ENCODE measurements around the gene RPL36. TPM values are rescaled to one million over a fixed set of nuclear protein-coding genes. Genes with fewer than 3 reads are reported as not detected.

The RPL36 gene
- total and polyA plus RNA-seq, 7 donors: 440 to 814 (median 572) TPM

DNA sequence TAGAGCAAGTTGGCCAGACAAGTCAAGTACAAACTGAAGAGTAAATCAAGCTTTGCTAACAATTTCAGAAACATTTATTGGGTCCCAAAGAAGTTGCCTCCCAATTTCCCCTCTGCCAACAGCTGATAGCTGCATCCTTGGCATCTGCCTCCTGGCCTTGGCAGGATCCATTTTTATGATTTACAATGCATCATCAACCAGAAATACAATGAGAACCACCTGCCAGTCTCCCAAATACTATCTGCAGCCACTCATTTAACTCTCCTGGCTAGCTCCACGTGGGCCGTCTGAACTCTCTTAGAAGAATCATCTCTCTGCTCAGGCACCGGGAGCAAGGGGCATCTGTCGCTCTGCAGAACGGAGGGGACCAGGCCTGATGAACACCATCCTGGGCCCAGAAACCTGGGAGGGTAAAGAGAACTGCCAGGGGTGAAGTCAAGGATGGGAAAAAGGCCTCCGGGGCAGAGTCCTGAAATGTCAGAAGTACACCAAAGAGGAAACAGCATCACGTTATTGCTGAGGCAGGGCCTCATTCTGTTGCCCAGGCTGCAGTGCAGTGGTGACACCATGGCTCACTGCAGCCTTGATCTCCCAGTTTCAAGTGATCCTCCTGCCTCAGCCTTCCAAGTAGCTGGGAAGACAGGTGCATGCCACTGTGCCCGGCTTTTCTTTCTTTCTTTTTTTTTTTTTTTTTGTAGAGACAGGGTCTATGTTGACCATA lies 27.3 kb downstream of the RPL36 start:
- intact Hi-C loops (cut with DNase I): loop anchor here in 1 of 2 donors (5.0 kb wide), 1 partner anchor 95 kb away; the partner anchor contains the start of genes SAFB and SAFB2
- Histone ChIP-seq H3K4me3 (no peak overlapping the region), H3K36me3 (ENCODE audit: insufficient read depth in 1 of 2, low read depth in 1 of 2) (peaks cover 4 to 25% of the 10 kb centered on the region in 2 donors), H3K27me3 (ENCODE audit: insufficient read depth in 3 of 3, low read length in 2 of 3) (no peaks in the 10 kb centered on the region), H3K27ac (peak overlapping the region; percentile 99), H3K9me3 (no peaks in the 10 kb centered on the region), H3K4me1 (peaks cover 20% of the 10 kb centered on the region)
- WGBS, 3 donors: 65 to 69% (median 65%) methylated on average over 8 of the region's 8 CpGs
- TF ChIP-seq, protein P1, sequence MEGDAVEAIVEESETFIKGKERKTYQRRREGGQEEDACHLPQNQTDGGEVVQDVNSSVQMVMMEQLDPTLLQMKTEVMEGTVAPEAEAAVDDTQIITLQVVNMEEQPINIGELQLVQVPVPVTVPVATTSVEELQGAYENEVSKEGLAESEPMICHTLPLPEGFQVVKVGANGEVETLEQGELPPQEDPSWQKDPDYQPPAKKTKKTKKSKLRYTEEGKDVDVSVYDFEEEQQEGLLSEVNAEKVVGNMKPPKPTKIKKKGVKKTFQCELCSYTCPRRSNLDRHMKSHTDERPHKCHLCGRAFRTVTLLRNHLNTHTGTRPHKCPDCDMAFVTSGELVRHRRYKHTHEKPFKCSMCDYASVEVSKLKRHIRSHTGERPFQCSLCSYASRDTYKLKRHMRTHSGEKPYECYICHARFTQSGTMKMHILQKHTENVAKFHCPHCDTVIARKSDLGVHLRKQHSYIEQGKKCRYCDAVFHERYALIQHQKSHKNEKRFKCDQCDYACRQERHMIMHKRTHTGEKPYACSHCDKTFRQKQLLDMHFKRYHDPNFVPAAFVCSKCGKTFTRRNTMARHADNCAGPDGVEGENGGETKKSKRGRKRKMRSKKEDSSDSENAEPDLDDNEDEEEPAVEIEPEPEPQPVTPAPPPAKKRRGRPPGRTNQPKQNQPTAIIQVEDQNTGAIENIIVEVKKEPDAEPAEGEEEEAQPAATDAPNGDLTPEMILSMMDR (IDR thresholded peaks at IDR 0.05): no peak
- ATAC-seq (no peak), DNase-seq (no peak)

DNA sequence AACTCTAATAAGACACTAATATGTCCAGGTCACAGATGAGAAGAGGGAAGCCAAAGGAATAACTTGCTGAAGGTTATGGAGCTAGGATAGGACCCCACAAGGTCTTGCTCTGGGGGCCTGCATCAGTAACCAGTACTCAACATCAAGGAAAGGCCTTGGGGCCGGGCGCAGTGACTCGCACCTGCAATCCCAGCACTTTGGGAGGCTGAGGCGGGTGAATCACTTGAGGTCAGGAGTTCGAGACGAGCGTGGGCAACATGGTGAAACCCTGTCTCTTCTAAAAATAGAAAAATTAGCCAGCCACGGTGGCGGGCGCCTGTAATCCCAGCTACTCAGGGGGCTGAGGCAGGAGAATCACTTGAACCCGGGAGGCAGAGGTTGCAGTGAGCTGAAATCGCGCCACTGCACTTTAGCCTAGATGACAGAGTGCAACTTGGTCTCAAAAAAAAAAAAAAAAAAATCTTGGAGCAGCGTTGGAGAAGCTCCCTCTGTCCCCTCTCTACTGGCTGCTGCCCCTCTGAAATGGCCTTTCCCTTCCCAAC lies 28.0 kb downstream of the RPL36 start:
- 50 to 62% (median 56%) methylated on average over 14 of the region's 14 CpGs for WGBS, 3 donors
- no peak for DNase-seq
- Histone ChIP-seq H3K36me3 (ENCODE audit: insufficient read depth in 1 of 2, low read depth in 1 of 2) (peaks cover 3 to 18% of the 10 kb centered on the region in 2 donors), H3K27ac (peak overlapping the region; percentile 99), H3K4me1 (peaks cover 20% of the 10 kb centered on the region), H3K4me3 (peak overlapping the region; percentile 95), H3K27me3 (ENCODE audit: insufficient read depth in 3 of 3, low read length in 2 of 3) (no peaks in the 10 kb centered on the region), H3K9me3 (no peaks in the 10 kb centered on the region)
- TF ChIP-seq, protein P1 (IDR thresholded peaks at IDR 0.05): no peak
- ATAC-seq: no peak
- intact Hi-C loops (cut with DNase I): loop anchor here in 1 of 2 donors (2.0 to 5.0 kb wide), 2 partner anchors 27 to 96 kb away; partner anchors contain the start of genes RPL36, SAFB and SAFB2

DNA sequence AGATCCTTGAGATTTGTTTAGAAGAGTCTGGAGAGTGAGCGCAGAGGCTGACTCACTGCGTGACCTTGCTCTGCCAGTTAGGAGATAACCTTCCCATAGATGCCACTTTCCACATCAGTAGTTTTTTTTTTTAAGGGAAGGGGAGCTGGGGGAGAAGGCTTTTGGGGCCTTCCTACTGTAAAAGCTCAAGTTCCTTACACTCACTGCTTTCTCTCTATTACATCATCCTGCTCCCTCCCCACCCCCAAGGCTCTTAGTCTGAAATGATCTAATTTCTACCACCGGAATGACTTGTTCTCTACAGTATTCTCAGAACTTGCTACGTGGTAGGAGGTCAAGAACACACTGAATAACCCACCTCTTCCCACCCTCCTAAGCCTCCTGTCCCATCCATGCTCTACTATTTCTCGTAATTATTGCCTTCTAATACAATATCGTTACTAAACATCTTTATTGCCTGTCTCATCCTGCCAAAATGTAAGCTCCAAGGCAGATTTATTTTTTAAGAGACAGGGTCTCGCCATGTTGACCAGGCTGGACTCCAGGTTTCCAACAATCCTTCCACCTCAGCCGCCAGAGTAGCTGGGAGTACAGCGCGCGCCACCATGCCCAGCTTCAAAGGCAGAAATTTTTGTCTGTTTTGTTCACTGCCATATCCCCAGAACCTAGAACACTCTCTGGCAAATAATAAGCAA lies 28.6 kb downstream of the RPL36 start:
- WGBS, 3 donors: 29 to 31% (median 31%) methylated on average over 11 of the region's 11 CpGs
- no peak for DNase-seq
- Histone ChIP-seq H3K36me3 (ENCODE audit: insufficient read depth in 1 of 2, low read depth in 1 of 2) (peaks cover 0 to 12% of the 10 kb centered on the region in 2 donors), H3K4me1 (peaks cover 20% of the 10 kb centered on the region), H3K27ac (peak overlapping the region; percentile 99), H3K9me3 (no peaks in the 10 kb centered on the region), H3K4me3 (peak overlapping the region; percentile 95), H3K27me3 (ENCODE audit: insufficient read depth in 3 of 3, low read length in 2 of 3) (no peaks in the 10 kb centered on the region)
- TF ChIP-seq, protein P1 (IDR thresholded peaks at IDR 0.05): no peak
- no peak for ATAC-seq
- intact Hi-C loops (cut with DNase I): loop anchor here in 1 of 2 donors (2.0 to 5.0 kb wide), 2 partner anchors 28 to 96 kb away; partner anchors contain the start of genes RPL36, SAFB and SAFB2

DNA sequence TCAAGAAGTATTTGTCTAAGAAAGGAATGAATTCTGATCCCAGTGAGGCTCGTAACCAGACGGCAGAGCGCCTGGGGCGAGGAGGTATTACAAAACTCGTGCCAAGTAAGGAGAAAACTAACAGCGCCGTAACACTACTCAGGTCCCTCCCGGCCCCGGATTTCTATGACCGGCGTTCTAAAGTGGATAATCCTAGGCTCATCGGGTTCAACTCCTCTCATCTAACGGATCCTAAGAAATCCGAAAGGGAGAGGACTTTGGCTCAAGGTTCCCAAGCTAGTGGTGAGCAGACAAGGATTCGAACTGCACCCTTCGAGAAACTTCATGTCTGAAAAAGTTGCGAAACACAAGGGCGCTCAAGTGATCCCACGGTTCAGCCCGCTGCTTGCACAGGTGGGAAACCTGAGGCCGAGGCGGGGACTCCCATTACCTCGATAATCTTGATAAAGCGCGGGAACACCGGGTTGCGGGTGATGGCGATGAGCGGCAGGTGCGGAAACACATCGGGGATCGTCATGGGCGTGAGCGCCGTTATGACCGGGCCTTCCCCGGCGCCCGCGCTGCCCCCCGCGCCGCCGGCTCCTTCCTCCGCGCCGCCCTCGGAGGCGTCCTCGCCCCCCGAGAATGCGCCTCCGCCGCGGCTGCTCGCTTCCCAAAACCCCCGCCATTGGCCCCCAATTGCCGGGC lies 29.3 kb downstream of the RPL36 start:
- H3K4me1 ChIP-seq: peaks cover 20% of the 10 kb centered on the region
- TF ChIP-seq, protein P1 (IDR thresholded peaks at IDR 0.05): no peak
- peak overlapping the region; percentile 99 for H3K27ac ChIP-seq
- peaks cover 0 to 9% of the 10 kb centered on the region in 2 donors for H3K36me3 ChIP-seq (ENCODE audit: insufficient read depth in 1 of 2, low read depth in 1 of 2)
- WGBS, 3 donors: 0 to 1% (median 1%) methylated on average over 47 to 58 of the region's 58 CpGs
- no peaks in the 10 kb centered on the region for H3K9me3 ChIP-seq
- ATAC-seq: peak in 1 of 4 donors; percentile 0
- no peak for DNase-seq
- no peaks in the 10 kb centered on the region for H3K27me3 ChIP-seq (ENCODE audit: insufficient read depth in 3 of 3, low read length in 2 of 3)
- intact Hi-C loops (cut with DNase I): loop anchor here in 1 of 2 donors (2.0 to 5.0 kb wide), 2 partner anchors 29 to 97 kb away; partner anchors contain the start of genes RPL36, SAFB and SAFB2
- H3K4me3 ChIP-seq: peak overlapping the region; percentile 95
